HG03175 (cell line): ENCODE results near the gene TRAPPC4.
A peak's percentile ranks its signal among the peaks of the same experiment; 100 is the strongest.
"Not testable (repeated sequence)": the region's sequence is repeated elsewhere in the genome, so short reads cannot be mapped to it uniquely, and the experiment has no call there.

Source experiments
- ATAC-seq: cut with Tn5 transposase; IDR thresholded peaks from one replicate; pipeline ENCODE4 v1.9.1; 2021; ENCODE audit warnings: mild to moderate bottlenecking, moderate library complexity; ENCODE audit not compliant: unreplicated experiment

Gene TRAPPC4, protein sequence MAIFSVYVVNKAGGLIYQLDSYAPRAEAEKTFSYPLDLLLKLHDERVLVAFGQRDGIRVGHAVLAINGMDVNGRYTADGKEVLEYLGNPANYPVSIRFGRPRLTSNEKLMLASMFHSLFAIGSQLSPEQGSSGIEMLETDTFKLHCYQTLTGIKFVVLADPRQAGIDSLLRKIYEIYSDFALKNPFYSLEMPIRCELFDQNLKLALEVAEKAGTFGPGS

DNA sequence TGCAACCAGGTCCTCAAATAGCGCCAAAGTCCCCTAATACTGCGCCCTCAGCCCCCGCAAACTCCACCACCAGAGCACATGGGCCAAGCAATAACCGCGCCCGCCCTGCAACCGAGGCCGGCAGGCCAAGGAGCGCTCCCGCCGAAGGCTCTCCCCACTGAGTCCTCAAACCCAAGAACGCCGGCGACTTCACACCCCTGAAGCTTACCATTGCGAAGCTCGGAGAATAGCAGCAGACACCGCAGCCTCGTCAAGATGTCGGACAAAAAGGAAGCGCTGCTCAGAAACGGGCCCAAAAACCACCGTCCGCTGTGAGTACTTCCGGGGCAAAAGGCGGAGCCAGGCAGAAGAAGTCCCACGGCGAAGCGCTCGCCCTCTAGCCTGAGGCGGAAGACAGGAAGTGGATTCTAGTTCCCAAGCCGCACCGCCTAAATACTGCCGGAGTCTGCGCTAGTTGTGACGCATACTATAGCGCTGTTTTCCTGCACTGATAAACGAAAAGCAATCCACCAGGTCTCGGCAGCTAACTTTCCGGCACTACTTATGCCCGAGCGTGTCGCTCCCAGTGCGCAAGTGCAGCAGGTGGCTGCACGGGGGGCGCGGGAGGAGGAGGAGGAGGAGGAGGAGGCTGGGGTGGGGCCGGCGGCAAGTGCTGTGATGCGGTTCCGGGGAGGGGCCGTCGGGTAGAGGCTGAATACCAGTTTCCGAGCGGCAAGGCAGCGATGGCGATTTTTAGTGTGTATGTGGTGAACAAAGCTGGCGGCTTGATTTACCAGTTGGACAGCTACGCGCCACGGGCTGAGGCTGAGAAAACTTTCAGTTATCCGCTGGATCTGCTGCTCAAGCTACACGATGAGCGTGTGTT lies at the start of gene TRAPPC4, which contains the start of gene RPS25:
Gene TRAPPC4, plus strand, starts transcription at position 693 of the 865 bp plus-strand sequence. Its CDS starts 30 bp downstream, at position 723.
Gene RPS25, minus strand, starts transcription at position 270 of the 865 bp plus-strand sequence. Its CDS starts 59 bp downstream, at position 211.
- peak; percentile 92 for ATAC-seq

DNA sequence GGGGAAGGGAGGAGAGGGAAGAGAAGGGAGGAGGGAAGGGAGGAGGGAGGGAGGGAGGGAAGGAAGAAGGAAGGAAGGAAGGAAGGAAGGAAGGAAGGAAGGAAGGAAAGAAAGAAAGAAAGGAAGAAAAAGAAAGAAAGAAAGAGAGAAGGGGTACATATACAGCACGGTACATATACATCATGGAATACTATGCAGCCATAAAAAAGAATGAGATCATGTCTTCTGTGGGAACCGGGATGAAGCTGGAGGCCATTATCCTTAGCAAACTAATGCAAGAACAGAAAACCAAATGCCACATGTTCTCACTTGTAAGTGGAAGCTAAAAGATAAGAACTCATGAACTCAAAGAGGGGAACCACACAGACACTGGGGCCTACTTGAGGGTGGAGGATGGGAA lies 49.1 kb upstream of the TRAPPC4 start:
- not testable (repeated sequence) for ATAC-seq

DNA sequence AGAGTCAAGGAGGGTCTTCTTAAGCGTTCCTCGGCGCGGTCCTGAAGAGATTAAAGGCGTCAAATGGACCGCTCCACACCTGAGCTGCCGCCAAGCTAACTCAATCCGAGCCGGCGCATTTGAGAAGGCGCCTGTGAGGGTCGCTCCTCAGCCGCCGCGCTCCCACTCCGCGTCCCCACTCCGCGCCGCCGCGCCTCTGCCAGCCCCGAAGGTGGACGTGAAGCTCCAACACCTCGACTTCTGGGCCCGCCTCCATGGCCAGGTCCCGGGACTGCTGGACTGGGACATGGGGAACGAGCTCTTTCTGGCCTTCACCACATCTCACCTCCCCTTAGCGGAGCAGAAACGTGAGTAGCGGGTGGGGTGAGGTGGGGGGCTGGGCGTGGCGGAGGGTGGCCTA lies 46.9 kb upstream of the TRAPPC4 start, which contains the start of gene FOXR1:
Gene FOXR1, plus strand, starts transcription at position 116 of the 400 bp plus-strand sequence. Its CDS starts 171 bp downstream, at position 287.
- no peak for ATAC-seq

DNA sequence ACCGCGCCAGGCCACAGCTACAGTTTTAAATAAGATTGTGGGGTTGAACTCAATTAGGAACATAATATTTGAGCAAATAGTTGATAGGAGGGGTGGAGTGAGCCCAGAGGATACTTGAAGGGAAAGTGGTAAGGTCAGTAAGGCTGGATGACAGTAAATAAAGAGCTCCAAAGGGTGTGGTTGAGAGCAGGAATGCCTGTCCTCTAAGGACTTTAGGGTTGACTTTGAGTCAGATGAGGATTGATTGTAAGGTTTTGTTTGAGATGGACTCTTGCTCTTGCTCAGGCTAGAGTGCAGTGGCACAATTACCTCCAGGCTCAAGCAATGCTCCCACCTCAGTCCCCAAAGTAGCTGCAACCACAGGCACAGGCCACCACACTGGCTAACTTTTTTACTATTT lies 44.6 kb upstream of the TRAPPC4 start:
- no peak for ATAC-seq

DNA sequence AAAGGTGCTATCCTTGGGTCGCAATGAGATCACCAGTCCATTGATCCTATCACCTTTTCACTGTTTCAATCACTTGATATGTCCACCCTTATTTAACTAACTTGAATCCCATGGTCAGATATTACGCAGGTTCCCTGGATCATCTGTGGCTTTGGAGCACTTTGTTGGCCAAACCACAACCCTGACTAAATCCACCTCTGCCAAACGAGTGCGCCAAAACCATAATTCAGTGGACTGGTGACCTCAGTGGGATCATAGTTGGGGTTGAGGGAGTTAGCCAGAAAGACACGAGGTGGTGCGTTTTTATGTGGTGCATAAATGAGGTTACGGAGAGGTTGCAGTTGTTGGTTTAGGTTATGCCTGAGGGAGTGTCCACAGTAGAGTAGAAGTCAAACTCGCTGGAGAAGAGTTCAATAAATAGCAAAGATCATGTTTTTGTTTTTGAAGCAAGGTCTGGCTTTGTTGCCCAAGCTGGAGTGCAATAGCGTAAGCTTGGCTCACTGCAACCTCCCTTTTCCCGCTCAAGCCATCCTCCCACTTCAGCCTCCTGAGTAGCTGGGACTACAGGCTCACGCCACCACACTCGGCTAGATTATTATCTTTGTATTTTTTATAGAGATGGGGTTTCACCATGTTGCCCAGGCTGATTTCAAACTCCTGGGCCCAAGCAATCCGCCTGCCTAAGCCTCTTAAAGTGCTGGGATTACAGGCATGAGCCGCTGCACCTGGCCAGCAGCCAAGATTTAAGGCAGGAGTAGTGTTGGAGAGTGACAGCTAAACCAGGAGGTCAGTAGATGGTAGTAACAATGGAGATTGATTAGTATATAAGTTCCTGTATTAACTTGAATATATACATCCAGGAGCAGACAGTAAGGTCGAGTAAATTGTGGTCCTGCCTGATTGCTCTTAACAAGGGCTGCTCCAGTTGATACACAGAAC lies 42.5 kb upstream of the TRAPPC4 start:
- ATAC-seq: no peak

DNA sequence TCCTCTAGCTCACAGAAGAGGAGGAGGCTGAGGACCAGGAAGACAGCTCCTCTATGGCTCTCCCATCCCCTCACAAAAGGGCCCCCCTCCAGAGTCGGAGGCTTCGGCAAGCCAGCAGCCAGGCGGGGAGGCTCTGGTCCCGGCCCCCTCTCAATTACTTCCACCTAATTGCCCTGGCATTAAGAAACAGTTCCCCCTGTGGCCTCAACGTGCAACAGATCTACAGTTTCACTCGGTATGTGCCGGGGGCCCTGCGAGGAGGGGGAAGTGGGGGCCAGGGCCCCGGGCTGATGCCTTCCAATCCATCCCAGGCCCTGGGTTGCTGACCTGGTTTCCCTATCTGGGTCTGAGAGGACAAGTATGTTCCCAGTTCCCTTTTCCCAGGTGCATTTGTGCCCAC lies 39.1 kb upstream of the TRAPPC4 start:
- no peak for ATAC-seq

DNA sequence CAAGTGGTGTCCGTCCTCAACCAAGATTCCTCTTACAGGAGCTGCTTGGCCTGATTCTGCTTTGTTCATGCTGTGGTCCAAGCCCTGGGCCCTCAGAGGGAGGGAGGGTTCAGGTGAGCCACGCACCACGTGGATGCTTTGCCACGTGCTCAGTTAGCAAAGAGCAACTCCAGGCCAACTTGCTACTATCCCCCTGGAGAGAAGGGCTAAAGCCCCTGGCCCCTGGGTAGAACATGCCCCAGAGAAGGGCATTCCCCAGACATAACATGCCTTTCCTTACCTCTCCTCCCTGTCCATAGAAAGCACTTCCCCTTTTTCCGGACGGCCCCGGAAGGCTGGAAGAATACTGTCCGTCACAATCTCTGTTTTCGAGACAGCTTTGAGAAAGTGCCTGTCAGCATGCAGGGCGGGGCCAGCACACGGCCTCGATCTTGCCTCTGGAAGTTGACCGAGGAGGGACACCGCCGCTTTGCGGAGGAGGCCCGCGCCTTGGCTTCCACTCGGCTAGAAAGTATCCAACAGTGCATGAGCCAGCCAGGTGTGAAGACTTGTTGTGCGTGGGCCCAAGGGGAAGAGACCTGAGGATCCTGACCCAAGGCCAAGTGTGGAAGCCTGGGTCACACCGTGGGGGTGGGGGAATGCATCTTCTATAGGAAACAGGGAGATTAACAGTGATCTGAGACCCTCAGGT lies 38.2 kb upstream of the TRAPPC4 start:
- ATAC-seq: no peak

DNA sequence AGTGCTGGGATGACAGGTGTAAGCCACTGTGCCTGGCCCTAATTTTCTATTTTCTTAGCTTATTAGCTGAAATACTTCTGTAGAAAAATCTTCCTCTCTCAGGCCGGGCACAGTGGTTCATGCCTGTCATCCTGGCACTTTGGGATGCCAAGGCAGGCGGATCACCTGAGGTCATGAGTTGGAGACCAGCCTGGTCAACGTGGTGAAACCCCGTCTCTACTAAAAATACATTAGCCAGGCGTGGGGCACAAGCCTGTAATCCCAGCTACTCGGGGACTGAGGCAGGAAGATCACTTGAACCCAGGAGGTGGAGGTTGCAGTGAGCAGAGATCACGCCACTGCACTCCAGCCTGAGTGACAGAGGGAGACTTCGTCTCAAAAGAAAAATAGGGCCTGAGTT lies 34.2 kb upstream of the TRAPPC4 start:
- ATAC-seq: not testable (repeated sequence)

DNA sequence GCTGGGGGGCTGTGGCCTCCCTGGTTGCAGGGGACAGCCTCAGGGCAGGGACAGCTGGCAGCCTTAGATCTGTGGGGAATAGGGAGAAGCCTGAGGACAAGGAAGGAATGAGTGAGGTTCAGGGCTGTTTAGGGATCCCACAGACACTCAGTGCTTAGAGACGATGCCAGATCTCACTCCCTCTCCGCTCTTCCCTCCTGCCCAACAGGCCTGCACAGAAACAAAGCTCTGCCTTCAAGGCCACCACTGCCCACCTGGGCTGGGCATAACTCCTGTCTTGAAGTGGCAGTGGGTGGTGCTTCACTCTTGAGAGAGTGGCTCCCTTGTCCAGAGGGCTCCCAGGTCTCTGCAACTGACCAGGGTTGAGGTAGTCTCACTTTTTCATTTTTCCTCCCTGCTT lies 33.7 kb upstream of the TRAPPC4 start:
- no peak for ATAC-seq

DNA sequence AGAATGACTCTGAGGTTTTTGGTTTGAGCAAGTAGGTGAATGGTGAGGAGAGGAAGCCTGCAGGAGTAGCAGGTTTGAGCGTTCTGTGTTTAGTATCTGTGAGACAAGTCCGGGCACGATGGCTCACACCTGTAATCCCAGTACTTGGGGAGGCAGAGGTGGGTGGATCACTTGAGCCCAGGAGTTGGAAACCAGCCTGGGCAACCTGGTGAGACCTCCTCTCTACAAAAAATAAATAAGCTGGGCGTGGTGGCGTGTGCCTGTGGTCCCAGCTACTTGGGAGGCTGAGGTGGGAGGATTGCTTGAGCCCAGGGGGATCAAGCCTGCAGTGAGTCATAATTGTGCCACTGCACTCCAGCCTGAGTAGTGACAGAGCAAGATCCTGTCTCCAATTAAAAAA lies 30.3 kb upstream of the TRAPPC4 start:
- no peak for ATAC-seq

DNA sequence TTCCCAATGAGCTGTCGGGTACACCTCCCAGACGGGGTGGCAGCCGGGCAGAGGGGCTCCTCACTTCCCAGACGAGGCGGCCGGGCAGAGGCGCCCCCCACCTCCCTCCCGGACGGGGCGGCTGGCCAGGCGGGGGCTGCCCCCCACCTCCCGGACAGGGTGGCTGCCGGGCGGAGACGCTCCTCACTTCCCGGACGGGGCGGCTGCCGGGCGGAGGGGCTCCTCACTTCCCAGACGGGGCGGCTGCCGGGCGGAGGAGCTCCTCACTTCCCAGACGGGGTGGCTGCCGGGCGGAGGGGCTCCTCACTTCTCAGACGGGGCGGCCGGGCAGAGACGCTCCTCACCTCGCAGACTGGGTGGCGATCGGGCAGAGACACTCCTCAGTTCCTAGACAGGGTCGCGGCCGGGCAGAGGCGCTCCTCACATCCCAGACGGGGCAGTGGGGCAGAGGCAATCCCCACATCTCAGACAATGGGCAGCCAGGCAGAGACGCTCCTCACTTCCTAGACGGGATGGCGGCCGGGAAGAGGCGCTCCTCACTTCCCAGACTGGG lies 27.0 kb upstream of the TRAPPC4 start:
- not testable (repeated sequence) for ATAC-seq

DNA sequence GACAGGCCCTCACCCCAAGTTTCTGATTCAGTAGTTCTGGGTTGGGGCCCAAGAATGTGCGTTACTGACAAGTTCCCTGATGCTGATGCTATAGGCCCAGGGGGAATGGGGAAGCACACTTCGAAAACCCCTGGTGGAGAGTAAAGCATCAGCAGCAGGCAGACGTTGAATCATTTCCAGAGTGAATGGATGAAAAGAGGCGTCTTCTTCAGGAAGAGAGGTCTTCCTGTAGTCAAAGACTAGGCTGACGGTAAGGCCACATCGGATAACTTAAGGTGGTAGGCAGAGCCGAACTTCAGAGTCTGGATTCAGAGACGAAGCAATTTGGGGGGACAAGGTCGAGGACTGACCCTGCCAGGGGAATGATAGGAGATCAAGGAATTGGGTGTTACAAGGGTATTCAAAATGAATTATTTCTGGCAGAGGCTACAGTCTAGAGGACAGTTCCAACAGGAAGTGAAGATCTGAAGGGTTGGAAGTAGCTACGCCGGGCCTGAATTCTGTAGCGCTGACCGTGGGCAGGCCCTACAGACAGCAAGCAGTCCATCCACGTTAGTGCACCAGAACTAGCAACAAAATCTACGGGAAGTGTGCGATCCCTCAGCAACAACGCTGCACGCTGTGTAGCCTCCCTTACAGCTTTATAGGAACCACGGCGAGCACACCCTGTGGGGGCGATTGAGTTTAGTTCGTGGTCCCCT lies 21.5 kb upstream of the TRAPPC4 start:
- ATAC-seq: peak; percentile 26

DNA sequence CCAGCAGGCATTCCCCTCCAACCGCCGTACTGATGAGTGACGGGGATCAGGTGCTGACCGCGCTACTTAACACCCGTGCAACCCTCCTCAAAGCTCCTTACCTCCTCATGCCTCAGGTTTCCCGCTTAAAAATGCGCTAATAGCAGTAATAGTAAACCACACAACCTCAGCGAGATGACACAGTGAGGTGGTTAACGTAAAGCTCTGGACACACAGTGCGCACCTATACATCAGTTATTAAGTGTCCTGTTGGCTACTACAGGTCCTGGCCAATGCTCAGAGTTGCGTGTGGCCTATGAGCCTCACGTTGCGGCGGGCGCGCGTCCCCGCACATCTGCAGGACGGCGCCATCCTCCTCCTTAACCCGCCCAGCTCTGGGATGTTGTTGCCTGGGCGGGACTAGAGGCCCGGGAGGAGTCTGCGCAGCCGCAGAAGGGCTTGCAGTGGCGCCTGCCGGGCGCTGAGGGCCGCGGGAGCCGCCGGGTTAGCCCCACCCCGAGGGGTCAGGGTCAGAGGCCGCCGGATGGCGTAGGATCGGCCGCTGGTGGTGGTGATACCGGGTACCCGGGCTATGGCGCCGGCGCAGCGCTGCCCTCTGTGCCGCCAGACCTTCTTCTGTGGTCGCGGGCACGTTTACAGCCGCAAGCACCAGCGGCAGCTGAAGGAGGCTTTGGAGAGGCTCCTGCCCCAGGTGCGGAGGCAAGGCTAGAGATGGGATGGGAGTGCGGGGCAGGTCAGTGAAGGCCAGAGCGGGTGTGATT lies 20.8 kb upstream of the TRAPPC4 start, which contains the start of gene CENATAC:
Gene CENATAC, plus strand, starts transcription at position 512 of the 761 bp plus-strand sequence. Its CDS starts 60 bp downstream, at position 572.
- ATAC-seq: peak; percentile 93

DNA sequence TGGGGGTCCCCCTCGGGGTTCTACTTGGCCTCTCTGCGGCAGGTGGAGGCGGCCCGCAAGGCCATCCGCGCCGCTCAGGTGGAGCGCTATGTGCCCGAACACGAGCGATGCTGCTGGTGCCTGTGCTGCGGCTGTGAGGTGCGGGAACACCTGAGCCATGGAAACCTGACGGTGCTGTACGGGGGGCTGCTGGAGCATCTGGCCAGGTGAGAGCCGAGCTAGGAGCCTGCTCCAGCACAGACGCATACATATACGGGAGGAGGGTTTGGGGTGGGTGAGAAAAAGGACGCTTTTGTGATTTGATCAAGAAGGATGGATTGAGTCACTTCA lies 20.2 kb upstream of the TRAPPC4 start:
- ATAC-seq: peak; percentile 9

DNA sequence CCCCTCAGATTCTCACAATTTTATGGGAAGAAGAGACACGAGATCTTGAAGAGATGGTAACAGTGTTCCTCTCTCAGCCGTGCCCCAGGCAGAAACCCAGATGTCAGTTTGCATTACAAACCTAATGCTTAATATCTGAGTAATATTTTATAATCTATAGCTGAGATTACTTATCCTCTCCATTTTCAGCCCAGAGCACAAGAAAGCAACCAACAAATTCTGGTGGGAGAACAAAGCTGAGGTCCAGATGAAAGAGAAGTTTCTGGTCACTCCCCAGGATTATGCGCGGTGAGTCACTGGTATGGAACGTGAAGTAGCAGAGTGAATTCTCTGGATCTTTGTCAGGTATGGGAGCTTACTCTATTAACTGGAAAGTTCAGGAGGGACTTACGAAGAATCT lies 19.7 kb upstream of the TRAPPC4 start:
- no peak for ATAC-seq

DNA sequence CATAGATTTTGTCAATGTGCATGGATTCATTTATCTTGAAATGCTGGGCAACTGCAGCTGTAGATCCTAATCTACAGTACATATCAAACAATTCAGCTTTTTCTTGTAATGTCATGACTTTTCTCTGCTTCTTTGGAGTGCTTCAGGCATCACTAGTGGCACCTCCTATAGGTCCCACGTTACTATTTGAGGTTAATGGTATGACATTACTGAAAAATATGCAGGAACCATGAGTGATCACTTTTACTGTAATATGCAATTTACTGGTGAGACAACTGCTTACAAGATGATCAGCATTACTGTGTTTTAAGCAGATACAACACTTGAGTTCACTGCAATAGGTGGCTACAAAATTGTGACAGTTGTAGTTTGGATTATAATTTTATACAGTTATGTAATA lies 17.7 kb upstream of the TRAPPC4 start:
- no peak for ATAC-seq

DNA sequence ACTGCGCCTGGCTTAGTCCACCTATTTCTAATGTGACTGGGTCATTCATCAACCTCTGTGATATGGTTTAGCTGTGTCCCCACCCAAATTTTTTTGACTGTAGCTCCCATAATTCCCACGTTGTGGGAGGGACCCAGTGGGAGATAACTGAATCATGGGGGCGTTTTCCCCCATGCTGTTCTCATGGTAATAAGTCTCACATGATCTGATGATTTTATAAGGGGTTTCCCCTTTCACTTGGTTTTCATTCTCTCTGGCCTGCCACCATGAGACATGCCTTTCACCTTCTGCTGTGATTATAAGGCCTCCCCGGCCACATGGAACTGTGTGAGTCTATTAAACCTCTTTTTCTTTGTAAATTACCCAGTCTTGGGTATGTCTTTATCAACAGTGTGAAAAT lies 11.9 kb upstream of the TRAPPC4 start:
- no peak for ATAC-seq

DNA sequence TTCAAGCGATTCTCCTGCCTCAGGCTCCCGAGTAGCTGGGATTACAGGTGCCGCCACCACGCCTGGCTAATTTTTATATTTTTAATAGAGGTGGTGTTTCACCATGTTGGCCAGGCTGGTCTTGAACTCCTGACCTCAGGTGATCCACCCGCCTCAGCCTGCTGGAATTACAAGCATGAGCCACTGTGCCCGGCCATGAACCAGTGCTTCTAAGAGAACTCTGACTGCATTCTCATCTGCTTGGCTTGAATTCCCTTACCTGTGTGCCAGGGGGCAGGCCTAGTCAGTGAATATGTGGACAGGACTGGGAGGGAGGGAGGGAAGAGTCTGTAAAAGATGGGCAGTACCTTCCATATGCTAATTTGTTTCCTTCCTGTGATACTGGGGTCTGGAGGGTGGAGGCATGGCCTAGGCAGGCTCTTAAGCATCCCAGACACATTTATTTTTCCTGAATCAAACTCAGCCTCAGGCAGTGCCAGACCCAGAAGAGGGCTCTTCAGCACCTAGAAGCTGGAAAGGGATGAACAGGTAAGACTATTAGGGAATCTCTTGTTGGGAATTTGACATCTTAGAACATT lies 7.0 kb upstream of the TRAPPC4 start:
- no peak for ATAC-seq
